DMS 273 (cell line): ENCODE data around the gene MAMLD1.

Source experiments
- DNase-seq: peaks from one replicate; lab custom pipeline; 2025; ENCODE audit not compliant: unreplicated experiment; lab: John Stamatoyannopoulos, UW

MAMLD1 gene

DNA sequence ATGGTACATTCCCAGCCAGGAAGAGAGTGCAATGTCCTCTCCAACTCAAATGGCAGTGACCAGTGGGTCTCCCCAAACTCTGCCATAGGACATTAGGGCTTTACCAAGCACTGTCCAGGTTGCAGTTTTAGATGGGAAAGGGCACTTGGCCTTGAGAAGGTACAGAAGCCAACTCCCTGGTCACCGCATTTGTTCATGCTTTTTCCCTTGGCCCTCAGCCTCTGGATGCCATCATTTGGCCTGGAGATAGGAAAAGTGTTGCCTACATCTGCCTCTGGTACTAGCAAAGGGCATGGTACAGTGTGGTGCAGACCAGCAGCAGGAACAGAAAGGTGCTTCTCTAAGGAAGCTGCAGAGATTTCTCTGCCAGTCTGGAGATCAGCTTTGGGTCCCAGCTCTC is 93.8 kb downstream of the MAMLD1 start:
- no peak for DNase-seq

DNA sequence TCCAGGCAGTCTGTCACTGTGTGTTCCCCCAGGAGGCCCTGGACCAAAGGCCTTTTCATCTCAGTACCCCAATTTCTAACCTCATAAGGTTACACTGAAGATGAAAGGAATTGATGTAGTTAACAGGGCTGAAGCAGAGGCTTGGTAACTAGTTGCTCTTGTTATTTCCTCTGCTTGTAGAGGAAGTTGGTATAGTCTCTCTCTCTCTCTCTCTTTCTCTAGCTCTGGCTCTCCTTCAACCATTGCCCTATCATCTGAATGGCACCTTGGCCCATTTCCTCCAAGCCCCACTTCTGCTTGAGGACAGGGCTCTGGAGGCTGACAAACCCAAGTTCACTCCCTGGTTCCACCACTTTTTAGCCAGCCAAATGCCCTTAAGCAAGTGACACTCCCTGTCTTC is 96.1 kb downstream of the MAMLD1 start:
- no peak for DNase-seq

DNA sequence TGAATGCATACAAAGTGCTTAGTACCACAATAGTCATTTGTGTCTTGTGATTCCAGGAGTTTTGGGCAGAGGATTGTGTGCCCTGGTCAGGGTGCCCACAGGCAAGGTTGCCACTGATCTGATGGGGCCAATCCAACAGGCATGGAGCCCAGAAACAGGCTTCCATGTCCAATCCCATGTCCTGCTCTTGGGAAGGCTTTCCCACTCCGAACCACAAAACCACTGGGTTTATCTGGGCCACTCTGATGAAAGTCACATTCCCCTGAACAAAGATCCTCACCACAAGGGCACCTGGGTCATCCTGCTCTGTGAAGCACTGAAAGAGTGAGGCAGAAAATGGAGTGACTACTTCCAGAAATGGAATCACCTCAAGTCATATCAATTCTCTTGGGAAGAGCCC is 96.9 kb downstream of the MAMLD1 start:
- no peak for DNase-seq

DNA sequence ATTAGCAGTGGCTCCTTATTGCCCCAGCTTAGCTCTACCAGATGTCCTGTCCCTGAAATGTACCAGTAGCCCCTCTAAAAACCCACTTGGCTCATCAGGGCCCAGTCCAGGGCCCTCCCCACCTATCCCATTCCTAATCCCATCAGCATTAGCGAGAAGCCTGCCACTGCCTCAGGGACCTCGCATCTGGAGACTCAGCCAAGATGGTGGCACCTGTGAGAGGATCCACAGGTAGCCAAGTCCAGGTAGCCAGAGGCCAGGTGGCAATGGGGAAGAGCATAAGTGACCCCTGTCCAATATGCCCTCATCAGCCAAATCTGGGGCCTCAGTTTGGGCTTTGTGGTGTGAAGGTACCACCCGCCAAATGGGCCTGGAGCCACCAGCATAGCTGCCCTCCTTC is 97.7 kb downstream of the MAMLD1 start:
- DNase-seq = no peak

DNA sequence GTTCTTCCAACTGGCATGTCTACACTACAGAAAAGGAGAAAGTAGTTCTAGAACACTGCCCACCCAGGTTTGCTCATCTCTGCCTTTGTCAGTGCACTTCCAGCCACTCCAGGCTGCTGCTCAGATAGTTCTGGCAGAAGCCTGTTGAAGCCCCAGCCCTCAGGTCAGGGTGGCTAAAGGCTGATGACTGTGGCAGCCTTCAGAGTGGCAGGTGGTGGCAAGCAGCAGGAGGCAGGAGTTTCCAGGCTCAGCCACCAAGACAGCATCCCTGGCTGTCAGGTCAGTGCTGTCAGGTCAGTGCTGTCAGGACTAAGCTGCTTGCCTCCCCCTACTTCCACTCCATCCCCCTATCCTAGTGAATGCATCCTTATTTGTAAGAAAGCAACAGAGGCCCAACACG is 100.4 kb downstream of the MAMLD1 start:
- DNase-seq = no peak

DNA sequence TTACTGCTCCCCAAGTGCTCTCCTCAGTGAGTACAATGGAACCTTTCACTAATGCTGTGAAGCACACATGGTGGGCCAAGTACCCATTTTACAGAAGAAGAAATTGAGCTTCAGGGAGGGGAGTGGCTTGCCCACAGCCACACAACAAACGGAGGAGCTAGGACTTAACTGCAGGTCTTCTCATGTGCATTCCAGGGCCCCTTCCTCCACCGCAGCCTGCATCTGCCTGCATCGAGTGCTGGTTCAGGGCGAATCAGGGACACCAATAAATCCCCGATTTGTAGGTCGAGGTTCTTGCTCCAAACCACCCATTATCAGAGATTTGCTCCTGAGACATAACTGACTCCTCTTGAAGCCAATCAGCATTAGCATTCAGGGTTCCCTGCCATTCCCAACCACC is 100.9 kb downstream of the MAMLD1 start:
- DNase-seq = no peak

DNA sequence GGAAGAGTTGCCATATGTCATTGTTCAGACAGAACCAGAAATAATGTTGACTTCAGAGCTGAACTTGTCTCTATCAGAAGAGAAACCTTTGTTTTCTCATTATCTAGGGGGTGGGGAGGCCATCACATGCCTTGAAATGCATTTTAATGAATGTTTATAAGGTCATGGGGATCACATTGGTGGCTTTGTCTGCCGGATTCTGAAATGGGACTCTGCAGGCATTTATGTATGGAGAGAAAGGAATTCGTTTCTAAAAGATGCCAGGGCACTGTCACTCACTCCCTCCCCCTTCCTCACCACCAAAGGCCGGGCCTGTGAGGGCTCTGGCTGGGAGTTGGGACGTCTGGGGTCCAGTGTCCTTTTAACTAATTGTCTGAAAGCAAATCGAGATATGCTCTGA is 102.2 kb downstream of the MAMLD1 start:
- DNase-seq = no peak

DNA sequence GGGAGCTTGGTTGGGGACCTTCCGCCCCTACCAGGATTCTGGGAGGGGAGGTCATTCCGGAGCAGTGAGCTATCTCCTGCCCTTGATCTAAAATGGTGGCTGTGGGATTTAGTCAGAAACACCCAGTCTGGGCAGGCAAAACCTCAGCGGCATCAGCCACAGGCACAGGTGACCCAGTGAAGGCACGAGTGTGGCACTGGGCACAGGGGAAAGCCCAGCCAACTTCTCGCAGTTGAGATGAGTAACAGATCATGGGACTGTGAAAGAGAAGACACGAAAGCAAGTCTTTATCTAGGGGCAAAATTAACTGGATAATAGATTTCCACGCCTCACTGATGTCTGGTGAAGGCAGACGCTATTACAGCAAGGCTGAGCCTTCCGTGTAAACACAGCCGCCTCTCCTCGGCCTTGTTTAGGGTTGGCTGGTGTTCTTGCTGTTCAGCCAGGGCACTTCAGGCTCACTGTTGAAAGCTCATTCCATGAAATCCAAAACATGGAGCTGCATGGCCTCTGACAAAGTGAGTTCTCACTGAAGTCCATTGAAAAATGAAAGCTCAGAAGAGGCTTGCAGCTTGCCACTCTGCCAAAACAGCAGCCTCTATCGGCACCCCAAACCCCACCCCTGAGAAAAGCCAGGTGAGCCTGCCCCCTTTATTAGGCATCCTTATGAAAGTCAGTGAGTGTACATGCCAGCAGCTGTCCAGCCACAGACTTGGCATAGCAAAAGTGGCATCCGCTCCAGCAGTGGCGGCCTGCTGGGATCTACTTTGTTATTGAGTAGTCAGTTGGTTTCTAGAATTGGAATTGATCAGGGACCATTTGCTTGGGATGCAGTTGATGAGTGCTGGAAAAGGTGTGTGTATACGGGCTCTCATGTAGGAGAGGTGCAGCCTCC is 103.0 kb downstream of the MAMLD1 start:
- no peak for DNase-seq

DNA sequence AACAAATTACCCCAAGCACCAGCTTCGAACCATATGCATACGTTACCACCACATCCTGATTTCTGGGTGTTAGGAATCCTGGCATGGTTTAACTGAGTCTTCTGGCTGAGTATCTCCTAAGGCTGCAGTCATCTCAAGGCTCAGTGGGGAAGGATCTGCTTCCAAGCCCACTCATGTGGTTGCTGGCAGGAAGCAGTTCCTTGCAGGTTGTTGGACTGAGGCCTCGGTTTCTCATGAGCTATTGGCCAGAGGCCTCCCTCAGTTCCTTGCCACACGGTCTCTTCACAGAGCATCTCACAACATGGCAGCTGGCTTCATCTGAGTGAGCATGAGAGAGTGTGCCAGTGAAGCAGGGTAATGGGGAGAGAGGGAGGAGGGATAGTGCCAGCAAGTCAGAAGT is 109.2 kb downstream of the MAMLD1 start:
- no peak for DNase-seq

DNA sequence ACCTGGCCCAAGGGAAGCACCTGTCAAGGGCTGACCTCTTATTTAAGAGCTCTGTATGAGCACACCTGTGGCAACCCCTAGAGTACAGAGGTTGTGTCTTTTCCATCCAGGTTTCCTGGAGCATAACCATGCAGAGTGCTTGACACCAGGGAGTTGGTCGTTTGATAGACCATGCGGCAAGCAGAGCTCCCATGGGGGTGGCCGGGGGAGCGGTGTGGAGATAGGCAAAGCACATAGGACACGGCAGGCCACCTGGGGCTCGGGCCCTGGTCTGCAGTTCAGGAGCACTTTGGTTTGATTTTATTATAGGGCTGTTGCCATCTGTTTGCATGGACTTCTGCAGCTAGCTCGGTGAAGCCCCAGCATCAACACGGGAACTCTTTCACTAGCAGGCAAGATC is 110.3 kb downstream of the MAMLD1 start:
- no peak for DNase-seq

DNA sequence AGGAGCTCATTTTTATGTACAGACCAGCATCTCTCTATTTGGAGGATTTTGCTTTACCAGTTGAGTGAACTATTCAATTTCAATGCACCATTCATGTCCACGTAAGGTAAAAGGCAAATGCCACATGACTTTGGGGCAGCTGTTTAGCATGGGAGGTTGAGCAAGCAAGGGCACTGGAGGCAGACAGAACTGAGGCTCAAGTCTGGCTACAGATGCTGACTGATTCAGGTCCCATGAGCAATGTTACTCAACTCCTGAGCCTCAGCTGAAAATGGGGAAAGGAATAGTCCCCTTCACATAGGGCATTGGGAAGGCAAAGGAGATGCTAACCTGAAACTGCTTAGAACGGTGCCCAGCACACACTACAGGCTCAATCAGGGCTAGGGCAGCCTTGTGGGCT is 112.3 kb downstream of the MAMLD1 start:
- no peak for DNase-seq

DNA sequence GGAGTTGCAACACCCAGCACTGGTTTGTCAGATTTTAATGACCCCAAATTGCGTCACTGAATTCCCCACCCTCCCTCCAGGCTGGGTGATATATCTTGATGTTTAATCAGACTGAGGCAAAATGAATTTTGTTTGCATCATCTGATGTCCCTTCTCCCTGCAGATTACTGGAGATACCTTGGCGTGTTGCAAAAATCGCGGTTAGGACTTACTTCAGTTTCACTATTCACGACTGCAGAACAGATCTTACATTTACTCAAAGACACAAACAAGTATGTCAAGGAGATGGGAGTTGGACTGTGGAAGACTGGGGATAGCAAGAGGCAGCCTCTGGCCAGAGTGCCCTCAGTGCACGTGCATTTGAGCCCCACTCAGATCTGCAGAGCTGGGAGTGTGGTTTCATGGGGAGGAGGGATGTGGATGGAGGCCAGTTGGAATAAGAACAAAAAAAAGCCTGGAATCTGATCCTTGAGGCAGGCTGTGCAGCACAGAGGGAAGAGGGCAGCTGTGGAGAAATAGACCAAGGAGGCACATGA is 113.1 kb downstream of the MAMLD1 start:
- peak; percentile 77 for DNase-seq

DNA sequence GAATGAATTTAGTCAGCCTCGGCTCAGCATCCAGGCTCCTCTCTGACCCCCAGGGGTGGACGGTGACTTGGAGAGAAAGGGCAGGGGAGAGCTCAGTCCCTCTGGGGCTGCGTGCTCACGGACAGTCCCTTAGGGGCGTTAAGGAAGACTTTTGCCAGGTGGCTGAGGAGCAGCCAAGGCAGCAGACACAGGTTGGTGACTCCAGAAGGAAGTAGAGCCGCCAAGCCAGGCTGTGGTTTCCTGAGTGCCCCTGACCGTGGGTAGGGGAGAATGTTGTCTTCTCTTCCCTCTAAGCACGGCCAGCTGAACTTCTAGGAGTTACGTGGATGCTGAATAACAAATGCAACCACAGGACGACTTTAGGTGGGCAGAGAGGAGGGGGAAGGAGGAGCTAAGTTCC is 114.3 kb downstream of the MAMLD1 start:
- peak; percentile 30 for DNase-seq

DNA sequence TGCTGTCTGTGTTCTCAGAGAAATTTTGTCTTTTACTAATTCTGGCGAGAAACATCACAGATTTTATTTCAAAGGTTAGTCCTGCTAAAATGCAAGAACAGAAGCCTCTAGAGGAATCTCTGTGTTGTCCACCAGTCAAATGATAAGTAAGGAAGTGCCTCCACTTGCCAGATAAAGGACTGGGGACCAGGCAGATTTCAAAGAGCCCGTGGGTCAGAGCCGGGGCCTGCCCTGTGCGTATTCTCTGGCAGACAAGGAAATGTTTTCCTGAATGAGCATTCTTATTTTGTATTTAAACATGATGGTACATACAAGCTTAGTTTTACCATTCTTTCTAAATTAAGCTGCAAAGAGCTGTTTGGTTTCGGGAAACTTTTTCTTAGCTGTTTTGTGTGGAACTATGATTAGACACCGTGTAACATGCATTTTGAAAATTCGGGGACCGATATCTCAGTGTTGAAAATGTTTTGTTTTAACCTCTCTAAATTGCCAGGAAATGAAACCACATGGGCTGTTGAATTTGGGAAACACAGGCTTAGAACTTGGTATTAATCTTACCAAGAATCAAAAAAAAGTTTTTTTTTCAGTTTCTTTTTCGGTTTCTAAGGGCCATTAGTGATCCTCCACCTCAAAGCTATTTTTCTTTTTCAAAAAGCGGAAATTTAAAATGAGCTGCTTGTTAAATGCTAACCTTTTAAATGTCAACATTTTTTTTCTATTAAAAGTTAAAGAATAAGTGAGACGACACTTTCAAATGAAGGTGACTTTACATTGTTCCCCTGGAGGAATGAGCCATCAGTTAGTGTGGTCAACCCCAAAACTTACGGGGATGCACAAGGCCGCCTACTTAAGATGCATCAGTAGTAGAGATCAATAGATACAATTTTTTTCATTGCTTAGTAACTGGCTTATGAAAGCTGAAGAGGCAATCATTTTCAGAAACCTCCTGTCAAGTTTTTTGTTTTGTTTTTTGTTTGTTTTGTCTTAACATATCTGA is 115.7 kb downstream of the MAMLD1 start:
- DNase-seq = no peak

DNA sequence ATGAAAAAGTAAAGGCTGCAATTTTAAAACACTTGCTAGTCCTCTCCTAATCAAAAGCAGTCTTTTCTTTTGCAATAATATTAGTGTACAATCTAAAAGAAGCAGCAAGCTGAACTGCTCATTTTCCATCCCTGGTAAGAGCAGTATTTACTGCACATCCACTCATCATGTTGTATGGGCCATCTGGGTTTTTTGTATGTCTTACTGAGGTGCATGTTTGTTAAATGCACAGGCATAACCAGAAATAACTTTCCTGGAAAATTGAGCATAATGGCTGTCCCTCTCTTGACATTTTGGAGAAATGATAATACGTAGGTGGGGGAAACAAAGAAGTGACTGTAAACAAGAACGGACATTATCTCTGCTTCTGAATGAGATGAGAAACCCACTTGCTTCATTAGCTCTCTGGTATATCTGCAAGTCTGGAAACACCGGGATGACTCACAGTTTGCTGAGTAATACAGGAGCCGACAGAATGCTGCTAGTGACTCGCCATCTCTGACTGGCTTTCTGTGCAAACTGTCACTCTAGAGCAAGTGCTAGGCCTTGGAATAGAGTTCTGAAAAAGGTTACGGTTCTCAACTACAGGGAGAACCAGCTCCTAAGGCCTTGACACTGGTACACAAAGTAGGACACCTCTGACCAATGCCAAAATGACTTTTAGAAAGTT is 119.6 kb downstream of the MAMLD1 start:
- peak; percentile 40 for DNase-seq

DNA sequence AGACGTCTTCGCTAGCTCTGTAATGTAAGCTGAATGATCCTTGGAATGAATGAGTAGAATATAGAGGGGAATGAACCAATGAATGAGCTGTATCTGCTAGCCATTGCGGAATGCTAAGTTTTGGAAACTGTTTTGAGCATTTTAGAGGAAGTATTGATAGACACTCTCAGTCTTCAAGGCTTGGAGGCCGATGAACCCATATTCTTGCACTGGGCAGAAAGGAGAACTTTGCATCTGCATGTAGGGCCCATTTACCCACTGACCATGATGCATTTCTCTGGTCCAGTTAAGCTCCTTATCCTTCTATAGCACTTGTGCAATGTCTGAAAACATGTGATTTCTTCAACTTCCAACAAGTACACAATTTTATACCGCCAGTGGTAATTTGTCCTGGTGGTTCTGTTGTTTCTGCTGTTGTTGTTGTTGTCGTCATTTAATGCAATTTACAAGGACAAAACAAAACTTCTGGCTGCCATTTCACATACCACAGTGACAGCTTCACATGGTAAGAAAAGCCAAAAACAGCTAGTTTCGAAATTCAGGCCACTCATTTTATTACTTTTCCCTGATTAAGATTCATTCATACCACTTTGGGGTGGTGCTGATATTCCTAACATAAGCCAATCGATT is 120.4 kb downstream of the MAMLD1 start:
- no peak for DNase-seq

DNA sequence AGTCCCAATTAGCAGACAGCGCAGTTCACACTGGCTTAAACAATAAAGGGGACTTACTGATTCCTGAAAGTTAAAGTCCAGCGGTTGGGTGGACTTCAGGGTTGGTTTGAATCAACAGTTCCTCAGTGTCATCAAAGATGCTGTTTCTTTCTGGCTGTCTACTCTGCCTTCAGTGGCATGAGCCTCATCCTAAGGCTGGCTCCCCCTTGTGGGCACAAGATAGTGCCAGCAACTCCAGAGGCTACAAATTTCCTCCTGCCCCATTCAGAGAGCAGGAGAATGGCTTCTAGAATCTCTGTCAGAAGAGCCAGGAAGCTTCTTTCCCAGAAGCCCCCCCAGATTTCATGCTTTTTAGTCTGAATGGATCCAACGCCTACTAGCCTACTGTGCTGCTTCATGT is 122.9 kb downstream of the MAMLD1 start:
- DNase-seq = peak; percentile 78

DNA sequence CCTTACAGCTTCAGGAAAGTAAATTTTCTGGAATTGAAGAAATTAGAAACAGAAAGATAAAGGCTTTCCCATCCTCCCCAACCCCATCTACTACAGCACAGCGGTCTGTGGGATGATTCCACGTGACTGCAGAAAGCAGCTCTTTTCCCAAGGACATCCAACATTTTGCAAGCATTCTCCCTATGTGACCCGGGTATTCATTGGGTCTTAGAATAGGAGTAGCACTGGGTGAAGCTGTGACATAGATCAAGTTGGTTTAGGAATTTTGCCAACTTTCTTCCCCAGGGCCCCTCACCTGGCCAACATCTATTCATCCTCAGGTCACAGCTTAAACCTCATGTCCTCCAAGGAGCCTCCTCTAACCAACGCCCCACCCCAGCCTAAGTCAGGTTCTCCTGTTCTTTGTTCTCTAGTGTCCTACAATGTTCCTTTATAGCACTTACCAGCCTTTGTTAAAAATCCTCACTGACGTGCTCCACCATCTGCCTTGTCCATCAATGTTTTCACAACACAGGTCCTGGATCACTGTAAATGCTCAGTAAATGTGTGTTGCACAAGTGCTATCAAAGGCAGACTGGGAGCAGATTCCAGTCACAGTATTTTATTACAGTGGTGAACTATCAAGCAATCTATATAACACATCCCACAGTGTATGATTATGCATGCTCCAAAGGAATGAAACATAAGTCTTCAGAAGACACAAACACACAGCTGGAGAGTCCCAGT is 124.4 kb downstream of the MAMLD1 start:
- no peak for DNase-seq

DNA sequence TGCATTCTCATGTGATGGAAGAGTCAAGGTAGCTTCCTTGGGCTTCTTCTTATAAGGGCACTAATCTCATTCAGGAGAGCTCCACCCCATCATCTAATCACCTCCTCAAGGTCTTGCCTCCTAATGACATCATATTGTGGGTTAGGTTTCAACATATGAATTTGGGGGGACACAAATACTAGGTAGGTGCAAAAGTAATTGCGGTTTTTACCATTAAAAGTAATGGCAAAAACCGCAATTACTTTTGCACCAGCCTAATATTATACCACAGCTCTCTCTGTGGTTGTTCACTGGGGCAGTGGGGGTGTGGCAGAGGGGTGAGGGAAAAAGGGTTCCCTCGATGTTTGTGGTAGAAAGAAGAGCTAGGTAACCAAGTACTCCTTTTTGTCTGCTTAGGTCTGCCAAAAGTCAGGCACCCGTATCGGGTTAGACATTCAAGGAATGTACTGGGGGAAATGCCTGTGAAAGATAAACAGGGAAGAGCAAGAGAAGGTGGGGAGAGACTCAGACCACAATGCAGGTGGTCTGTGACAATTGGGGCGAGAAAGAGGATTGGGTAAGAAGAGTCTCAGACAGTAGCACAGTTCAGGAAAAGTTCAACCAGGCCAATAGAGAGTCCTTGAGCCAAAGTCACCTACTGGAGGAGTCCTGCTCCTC is 126.4 kb downstream of the MAMLD1 start:
- no peak for DNase-seq
